ENCODE measurements around the gene SMG6. TPM values are rescaled to one million over a fixed set of nuclear protein-coding genes. Genes with fewer than 3 reads are reported as not detected.
"Not testable (repeated sequence)": the region's sequence is repeated elsewhere in the genome, so short reads cannot be mapped to it uniquely, and the experiment has no call there.

SMG6 gene
- total and polyA plus RNA-seq, 11 donors = 12.2 to 38.6 (median 22.1) TPM

- Histone ChIP-seq H3K36me3 (peaks cover 0 to 13% (median 0%) of the 10 kb centered on the region in 9 donors), H3K27ac (peak overlapping the region in 6 of 12 donors; percentile 2 to 59 (median 46)), H3K4me3 (no peak overlapping the region), H3K9me3 (no peaks in the 10 kb centered on the region), H3K27me3 (no peaks in the 10 kb centered on the region), H3K4me1 (peaks cover 0 to 32% (median 19%) of the 10 kb centered on the region in 12 donors)
- ATAC-seq = peak; percentile 61 to 77 (median 64)
- 35 to 49% (median 42%) methylated on average over 3 of the region's 3 CpGs for WGBS, 4 donors
- TF ChIP-seq POLR2A (IDR thresholded peaks at IDR 0.05) = no peak
- TF ChIP-seq CTCF (IDR thresholded peaks at IDR 0.05) = no peak
- DNase-seq = no peak
- intact Hi-C loops (cut with DNase I) = no loop called here
Measured at GRCh38 chr17:2202996-2203575, 100.5 kb downstream of the SMG6 start.

- H3K9me3 ChIP-seq = no peaks in the 10 kb centered on the region
- no peak for ATAC-seq
- 61 to 71% (median 67%) methylated on average over 5 of the region's 5 CpGs for WGBS, 4 donors
- DNase-seq = no peak
- H3K27ac ChIP-seq = peak overlapping the region in 7 of 12 donors; percentile 2 to 59 (median 41)
- intact Hi-C loops (cut with DNase I) = no loop called here
- no peak for TF ChIP-seq POLR2A (IDR thresholded peaks at IDR 0.05)
- TF ChIP-seq CTCF (IDR thresholded peaks at IDR 0.05) = no peak
- peaks cover 0 to 26% (median 17%) of the 10 kb centered on the region in 12 donors for H3K4me1 ChIP-seq
- H3K36me3 ChIP-seq = peaks cover 0 to 13% (median 0%) of the 10 kb centered on the region in 9 donors
- no peak overlapping the region for H3K4me3 ChIP-seq
- H3K27me3 ChIP-seq = no peaks in the 10 kb centered on the region
Measured at GRCh38 chr17:2202302-2202995, 101.1 kb downstream of the SMG6 start.

- WGBS, 4 donors = 92 to 98% (median 96%) methylated on average over 8 of the region's 8 CpGs
- H3K27me3 ChIP-seq; intact Hi-C loops (cut with DNase I); H3K27ac ChIP-seq; H3K9me3 ChIP-seq; H3K4me3 ChIP-seq; ATAC-seq; DNase-seq: not testable (repeated sequence)
- H3K4me1 ChIP-seq = peaks cover 0 to 32% (median 10%) of the 10 kb centered on the region in 12 donors
- H3K36me3 ChIP-seq = peaks cover 0 to 14% (median 3%) of the 10 kb centered on the region in 9 donors
Measured at GRCh38 chr17:2199386-2199785, 104.2 kb downstream of the SMG6 start.

- ATAC-seq = no peak
- no peaks in the 10 kb centered on the region for H3K9me3 ChIP-seq
Measured at GRCh38 chr17:2198927-2199326, 104.7 kb downstream of the SMG6 start.

More at GRCh38 chr17:2198927-2199326, 104.7 kb downstream of the SMG6 start:
- no peak for DNase-seq
- Histone ChIP-seq H3K27ac (no peak overlapping the region), H3K4me3 (no peak overlapping the region), H3K27me3 (no peaks in the 10 kb centered on the region), H3K4me1 (peaks cover 0 to 33% (median 10%) of the 10 kb centered on the region in 12 donors), H3K36me3 (peaks cover 0 to 19% (median 3%) of the 10 kb centered on the region in 9 donors)
- intact Hi-C loops (cut with DNase I) = no loop called here
- WGBS, 4 donors = 85 to 97% (median 92%) methylated on average over 6 of the region's 6 CpGs
- no peak for TF ChIP-seq CTCF (IDR thresholded peaks at IDR 0.05)
- no peak for TF ChIP-seq POLR2A (IDR thresholded peaks at IDR 0.05)

Data from heart left ventricle (tissue), 16 donors.